Fibroblast of skin of back (primary cell): ENCODE data around the gene HES7.

Experiments
- DNase-seq: peaks from one replicate; pipeline ENCODE4 v3.0.0-alpha.2; 2013

Gene HES7

DNA sequence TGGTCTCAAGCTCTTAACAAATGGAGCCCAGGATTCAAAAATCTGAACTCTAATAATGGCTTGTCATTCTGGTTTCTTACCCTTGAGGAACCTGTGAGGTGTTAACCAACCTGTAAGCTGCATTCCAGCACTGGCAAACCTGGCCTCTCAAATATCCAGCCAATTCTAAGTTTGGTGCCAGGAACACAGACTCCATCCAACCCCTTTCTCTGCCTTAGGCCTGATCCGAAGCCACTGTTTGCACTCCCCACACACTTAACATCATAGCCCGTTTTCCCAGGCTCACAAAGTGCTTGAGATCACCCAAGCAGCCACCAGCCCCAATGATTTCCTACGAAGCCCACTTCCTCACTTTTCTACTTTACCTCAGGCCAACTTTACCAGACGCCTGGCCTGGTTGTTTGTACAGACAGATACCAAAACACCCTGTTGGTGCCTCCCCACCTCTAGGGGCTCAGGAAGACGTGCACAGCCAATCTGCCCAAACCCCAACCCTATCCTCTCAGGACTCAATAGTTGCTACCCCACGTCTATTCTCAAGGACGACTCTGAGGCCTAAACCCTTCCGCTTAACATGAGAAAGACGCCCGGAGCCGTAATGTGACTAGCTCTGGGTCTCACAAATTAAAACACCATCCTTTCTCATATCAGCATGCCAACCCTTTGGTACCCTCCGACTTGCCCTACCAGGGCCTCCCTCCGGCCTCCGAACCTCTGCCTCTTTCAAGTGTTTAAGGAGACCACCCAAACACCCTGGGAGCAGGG is 31.5 kb upstream of the HES7 start:
- no peak for DNase-seq

- no peak for DNase-seq
These were observed 30.8 kb upstream of the HES7 start for GRCh38 chr17:8154608-8155155.

- peak; percentile 98 for DNase-seq
These were observed 30.2 kb upstream of the HES7 start for GRCh38 chr17:8153957-8154607.

DNA sequence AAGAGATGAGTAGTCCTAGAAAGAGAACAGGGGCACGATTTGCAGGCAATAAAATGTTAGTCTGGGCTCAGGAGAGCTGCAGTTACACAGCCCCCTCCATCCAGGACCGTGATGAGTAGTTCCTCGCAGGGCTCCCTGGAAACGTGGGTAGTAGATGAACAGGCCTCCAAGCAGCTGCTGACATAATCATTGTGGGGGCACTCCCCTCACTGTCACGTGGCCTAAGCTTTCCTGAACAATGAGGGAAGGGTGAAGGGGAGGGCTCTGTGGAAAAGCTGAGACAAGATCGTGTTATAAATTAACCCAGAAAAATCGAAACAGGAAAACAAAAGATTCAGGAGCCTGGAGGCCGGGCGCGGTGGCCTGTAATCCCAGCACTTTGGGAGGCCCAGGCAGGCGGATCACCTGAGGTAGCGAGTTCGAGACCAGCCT is 29.6 kb upstream of the HES7 start:
- peak; percentile 97 for DNase-seq

DNA sequence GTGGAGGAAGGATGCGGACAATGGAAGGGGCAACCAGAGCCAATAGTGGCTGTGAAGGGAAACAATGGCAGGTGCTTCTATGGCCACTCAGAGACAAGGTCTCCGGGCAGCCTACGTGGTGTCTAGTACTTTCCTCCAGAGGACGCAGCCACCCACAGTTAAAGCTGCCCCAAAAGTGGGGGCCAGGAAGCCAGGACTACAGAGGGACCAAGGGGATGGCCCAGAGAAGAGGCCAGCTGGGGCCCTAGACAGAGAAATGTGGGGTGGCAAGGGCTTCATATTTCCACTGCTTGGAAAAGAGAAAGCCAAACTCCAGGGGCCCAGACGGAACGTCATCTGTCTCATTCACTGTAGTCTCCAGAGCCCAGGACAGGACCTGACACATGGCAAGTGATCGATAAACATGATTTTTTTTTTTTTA is 29.1 kb upstream of the HES7 start:
- no peak for DNase-seq

- peak; percentile 92 for DNase-seq
These were observed 28.3 kb upstream of the HES7 start, which contains the start of gene PER1 for GRCh38 chr17:8152112-8152775. PER1 (minus strand) TSS chr17:8152404; CDS start chr17:8150706, 1,698 bp downstream.

GRCh38 chr17:8151641-8152111 is 27.8 kb upstream of the HES7 start:
- peak; percentile 57 for DNase-seq

DNA sequence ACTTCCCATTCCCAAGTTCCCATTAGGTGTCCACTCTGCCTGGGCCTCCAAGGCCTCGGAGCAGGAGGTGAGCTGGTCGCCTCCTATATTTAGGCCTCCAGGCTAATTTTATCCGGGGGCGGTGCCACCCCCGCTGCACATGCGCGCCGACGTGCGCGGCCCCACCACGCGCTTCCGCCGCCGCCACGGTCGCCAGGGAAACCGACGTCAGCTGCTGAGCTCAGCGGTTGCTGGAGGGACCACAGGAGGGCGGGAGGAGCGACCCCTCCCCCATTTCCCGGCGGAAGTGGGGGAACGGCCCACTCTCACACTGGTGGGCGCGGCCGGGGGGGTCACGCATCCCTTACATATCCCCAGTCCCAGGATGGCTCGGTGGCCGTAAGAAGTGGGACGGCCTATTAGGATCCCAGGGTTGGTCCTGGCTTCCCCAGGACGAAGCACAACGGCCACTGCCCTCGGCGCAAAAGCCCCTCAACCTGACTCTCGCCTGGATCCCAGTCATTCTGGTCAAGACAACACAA is 27.3 kb upstream of the HES7 start:
- peak; percentile 88 for DNase-seq

DNA sequence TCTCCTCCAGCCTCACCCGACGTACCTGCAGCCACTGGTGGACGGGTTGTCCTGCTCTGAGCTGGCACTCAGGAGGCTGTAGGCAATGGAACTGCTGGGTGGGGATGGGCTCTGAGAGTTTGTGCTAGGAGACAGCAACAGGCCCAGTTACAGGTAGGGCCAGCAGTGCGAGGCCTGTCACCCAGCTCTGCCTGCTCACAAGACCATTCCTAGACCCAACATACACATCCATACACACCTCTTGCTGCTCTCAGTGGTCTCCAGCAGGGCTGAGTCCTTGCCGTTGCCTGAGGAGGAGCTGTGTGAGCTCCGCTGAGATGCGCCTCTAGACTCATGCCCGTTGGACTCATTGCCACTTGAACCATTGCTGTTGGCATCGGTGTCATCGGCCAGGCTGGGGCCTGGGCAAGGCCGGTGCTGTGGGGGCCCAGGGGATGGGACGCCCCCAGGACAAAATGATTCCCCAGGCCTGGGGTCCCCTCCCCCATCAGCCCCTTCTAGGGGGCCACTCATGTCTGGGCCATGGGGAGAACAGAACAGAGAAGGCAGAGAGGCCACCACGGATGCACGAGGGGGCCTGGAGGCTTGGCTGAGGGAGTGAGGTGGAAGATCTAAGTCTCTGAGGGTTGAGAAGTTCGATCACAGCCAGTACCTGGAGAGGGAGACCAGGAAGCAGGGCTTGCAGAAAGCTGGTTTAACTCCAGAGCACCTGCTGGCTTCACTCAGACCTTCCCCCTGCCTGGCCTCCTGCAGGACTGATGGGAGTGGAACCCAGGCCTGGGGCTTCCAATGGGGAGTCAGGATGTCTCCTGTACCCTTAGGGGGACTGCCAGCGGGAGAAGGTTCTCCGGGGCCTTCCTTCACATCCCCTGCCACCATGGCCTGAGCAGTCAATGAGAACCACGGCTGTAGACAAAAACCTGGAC is 26.6 kb upstream of the HES7 start:
- no peak for DNase-seq

- no peak for DNase-seq
These were observed 25.7 kb upstream of the HES7 start for GRCh38 chr17:8149419-8150193.

GRCh38 chr17:8148560-8148959 is 24.7 kb upstream of the HES7 start:
- no peak for DNase-seq

DNA sequence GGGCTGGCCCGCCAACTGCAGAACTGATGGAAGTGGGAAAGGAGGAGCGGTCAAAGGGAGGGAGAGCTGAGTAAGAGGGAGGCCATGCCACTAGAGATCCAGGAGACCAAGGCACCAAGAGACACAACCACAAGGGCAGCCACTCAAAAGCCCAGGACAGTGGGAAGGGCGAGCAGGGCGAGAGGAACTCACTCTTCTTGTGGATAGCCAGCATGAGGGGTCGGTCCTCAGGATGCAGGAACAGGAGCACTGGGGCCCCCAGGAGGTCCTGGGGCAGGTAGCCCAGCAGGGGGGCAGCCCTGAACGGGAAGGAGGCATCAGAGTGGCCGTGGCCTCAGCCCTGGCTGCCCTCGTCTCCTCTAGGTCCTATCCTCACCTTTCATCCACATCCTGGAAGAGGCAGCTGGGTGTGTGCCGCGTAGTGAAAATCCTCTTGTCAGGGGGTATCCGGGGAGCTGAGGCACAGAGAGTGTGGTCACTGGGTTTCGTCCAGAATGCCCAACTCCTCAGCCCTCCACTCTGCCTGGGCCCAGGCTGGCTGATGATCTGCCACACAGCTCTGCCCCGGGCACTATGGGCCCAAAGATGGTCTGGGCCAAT is 24.0 kb upstream of the HES7 start:
- no peak for DNase-seq

DNA sequence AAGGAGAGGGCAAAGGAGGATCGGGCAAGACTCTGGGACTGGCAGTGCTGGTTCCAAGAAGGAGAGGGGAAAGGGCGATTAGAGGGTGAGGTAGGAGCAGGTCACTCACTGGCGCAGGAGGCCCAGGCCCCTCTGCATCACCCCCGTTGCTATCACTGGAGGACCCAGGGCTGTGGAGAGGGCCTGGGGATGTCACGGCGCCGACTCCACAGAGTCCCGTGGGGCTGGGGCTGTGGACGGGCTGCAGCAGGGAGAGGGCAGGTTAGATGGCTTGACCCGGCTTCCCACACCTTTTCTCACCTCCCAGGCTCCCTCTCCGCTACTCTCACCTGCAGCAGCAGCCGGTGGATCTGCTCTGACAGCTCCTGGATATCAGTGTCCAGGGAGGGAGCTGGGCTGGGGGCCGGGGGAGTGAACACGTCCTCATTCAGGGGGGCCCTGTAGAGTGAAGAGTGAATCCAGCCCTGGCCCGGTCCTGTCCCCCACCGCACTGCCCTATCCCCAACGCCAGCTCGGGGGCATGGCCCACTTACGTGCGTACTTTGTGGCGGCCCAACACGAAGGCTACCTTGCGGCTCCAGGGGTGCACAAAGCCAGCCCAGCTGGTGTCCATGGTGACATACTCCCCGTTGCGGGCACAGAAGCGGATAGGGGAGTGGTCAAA is 23.4 kb upstream of the HES7 start:
- no peak for DNase-seq

DNA sequence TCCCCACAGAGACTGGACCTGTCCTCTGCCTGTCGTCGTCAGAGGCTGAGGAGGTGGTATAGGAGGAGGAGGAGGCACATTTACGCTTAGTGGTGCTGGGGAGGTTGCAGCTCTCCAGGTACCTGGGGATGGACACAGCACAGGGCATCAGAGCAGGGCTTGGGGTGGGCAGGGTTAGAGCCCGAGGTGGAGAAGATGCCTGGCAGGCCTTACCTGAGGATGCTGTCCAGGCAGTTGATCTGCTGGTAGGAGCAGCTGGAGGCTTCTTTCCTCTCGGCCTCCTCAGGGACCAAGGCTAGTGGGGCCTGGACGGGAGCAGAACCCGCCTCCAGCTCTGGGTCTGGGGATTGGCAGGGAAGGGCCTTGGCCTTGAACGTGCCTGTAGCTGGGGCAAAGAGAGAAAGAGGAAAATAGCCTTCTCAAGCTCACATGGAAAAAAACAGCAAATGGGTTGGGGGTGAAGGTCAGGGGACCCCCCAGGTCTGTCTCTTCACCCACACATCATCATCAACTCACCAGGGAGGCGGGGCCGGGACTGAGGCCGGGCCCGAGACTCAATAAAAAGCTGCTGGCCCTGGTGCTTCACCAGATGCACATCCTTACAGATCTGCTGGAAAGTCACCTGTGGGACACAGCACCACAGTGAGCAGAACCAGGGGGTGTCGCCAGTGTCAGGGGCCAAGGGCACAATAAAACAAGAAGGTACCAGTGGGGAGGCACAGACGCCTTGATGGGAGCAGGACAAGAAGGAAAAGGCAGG is 22.7 kb upstream of the HES7 start:
- no peak for DNase-seq

- no peak for DNase-seq
These were observed 21.9 kb upstream of the HES7 start for GRCh38 chr17:8145811-8146210.

GRCh38 chr17:8144401-8145231 is 20.7 kb upstream of the HES7 start:
- no peak for DNase-seq

DNA sequence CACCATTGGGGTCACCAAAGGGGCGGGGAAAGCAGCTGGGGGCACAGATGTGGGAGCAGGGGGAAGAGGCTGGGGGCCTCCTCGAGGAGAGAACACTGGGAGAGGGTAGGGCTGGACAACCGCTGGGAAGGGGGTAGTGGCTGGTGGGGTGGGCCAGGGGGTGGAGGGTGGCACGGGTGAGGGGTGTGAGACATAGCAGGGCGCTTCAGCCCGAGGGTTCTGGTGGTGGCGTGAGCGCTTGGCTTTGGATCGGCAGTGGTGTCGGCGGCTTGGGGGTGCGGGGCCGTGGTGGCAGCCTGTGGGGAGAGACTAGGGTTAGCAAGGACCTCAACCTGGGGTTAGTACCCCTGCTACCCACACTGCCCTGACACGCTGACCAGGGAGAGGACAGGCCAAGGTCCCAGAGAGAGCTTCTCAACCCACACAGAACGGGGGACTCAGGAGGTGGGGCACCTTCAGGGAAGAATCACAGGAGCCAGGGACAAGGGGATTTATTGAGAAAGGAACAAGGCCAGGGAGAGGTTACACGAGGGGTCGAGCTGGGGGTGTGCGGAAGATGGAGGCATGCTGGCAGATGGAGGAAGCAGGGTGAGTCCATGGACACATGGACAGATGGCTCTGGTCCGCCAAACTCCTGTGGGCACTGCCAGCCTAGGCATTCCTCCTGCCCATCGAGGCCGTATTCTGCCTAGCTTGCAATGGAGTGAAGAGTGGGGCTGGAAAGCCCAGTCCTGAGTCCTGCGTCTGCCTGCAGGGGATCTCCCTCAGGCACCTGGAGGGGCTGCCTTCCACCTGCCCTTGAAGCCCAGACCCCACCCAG is 19.9 kb upstream of the HES7 start:
- DNase-seq: no peak
